ENCODE measurements around the gene E2F2. TPM values are rescaled to one million over a fixed set of nuclear protein-coding genes. Genes with fewer than 3 reads are reported as not detected.

E2F2 gene
- total and polyA plus RNA-seq, 2 of the 13 experiments (the other 11 are each of a cell fraction or from before 2014, with no cell fraction given): 0.65 to 6.6 TPM

GRCh38 chr1:23522244-23522982 lies 8.6 kb downstream of the E2F2 start:
- ChIA-PET CTCF (ENCODE audit: low intra/inter-chr PET ratio, low total read pairs) (no interaction called here), POLR2A (no interaction called here)
- Histone ChIP-seq H3K9ac (ENCODE audit: insufficient read depth, low read depth, low read length) (no peak overlapping the region), H3K9me3 (ENCODE audit: low read length) (no peaks in the 10 kb centered on the region), H3K27me3 (ENCODE audit: control insufficient read depth in 1 of 2, insufficient read depth in 2 of 2, low read length in 2 of 2) (no peaks in the 10 kb centered on the region), H3K4me2 (ENCODE audit: low read depth, low read length) (no peak overlapping the region), H3K4me1 (ENCODE audit: insufficient read depth, low read length) (peaks cover 6% of the 10 kb centered on the region), H2AFZ (ENCODE audit: low read length) (no peak overlapping the region), H3K27ac (ENCODE audit: extremely low read length, insufficient read depth, low read length) (no peak overlapping the region), H3K4me3 (replicated peaks in 1 of 3; ENCODE audit: insufficient read depth in 1 of 3, low read depth in 2 of 3, low read length in 3 of 3) (no peak overlapping the region), H3K79me2 (ENCODE audit: insufficient read depth, low read length) (no peaks in the 10 kb centered on the region), H4K20me1 (ENCODE audit: insufficient read depth, low read length) (no peaks in the 10 kb centered on the region), H3K36me3 (replicated peaks in 1 of 2; ENCODE audit: control insufficient read depth in 1 of 2, insufficient read depth in 2 of 2, low read length in 2 of 2) (peaks cover 1 to 32% of the 10 kb centered on the region in 2 experiments; a peak in 4 of 5 replicates)
- no TSS peak for BruUV-seq (replicated peaks)
- DNase-seq (ENCODE audit: low spot score) (no peak), ATAC-seq (no peak), FAIRE-seq (no peak)
- in situ Hi-C loops (cut with HindIII; ENCODE audit: extremely low pct_ligation_motif_present, low pct_unique_long_range_greater_than_20kb) (no loop called here), intact Hi-C loops (cut with micrococcal nuclease; ENCODE audit: unreplicated experiment) (no loop called here)
- WGBS (ENCODE audit: low lambda C conversion rate): 93% methylated on average over 7 of the region's 7 CpGs
- TF ChIP-seq, protein P1, sequence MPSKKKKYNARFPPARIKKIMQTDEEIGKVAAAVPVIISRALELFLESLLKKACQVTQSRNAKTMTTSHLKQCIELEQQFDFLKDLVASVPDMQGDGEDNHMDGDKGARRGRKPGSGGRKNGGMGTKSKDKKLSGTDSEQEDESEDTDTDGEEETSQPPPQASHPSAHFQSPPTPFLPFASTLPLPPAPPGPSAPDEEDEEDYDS (CRISPR knock-in tag; IDR thresholded peaks at IDR 0.05): no peak
- TF ChIP-seq ZNF552 (CRISPR knock-in tag; IDR thresholded peaks at IDR 0.05; ENCODE audit: borderline replicate concordance) (no peak), ZNF678 (CRISPR knock-in tag; IDR thresholded peaks at IDR 0.05) (no peak), ZHX1 (CRISPR knock-in tag; IDR thresholded peaks at IDR 0.05; ENCODE audit: low read depth) (no peak), ZNF629 (CRISPR knock-in tag; conservative IDR thresholded peaks at IDR 0.05) (peak; percentile 81)
- TF ChIP-seq, protein P2, sequence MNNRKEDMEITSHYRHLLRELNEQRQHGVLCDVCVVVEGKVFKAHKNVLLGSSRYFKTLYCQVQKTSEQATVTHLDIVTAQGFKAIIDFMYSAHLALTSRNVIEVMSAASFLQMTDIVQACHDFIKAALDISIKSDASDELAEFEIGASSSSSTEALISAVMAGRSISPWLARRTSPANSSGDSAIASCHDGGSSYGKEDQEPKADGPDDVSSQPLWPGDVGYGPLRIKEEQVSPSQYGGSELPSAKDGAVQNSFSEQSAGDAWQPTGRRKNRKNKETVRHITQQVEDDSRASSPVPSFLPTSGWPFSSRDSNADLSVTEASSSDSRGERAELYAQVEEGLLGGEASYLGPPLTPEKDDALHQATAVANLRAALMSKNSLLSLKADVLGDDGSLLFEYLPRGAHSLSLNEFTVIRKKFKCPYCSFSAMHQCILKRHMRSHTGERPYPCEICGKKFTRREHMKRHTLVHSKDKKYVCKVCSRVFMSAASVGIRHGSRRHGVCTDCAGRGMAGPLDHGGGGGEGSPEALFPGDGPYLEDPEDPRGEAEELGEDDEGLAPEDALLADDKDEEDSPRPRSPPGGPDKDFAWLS (CRISPR knock-in tag; IDR thresholded peaks at IDR 0.05; ENCODE audit: borderline replicate concordance): no peak

Measured in HepG2 (cell line).